GM12878 (cell line): ENCODE results near the gene MYH9.

Experiments used
- CEBPZ ChIP-seq: fragments of 150-350 bp; IDR thresholded peaks from 2 replicates; pipeline ENCODE4 v1.6.1; 2016; ENCODE audit warnings: low read depth, low read length
- CREB1 ChIP-seq: IDR thresholded peaks from 2 replicates; pipeline ENCODE4 v1.6.1; 2012; ENCODE audit warnings: low read depth, mild to moderate bottlenecking, inconsistent platforms
- CTCF ChIP-seq, 3 experiments: IDR thresholded peaks in 2 of 3; conservative IDR thresholded peaks in 1 of 3; 2 replicates each; pipeline ENCODE4 v1.5.1; 2011; ENCODE audit warnings: low read depth in 3 of 3, low read length in 3 of 3, mild to moderate bottlenecking in 3 of 3, control low read depth in 2 of 3, moderate library complexity in 2 of 3, inconsistent platforms in 1 of 3, mixed read lengths in 1 of 3; ENCODE audit not compliant: control insufficient read depth in 2 of 3, insufficient read depth in 1 of 3; ENCODE audit errors: extremely low read depth in 1 of 3
- HCFC1 ChIP-seq: fragments of 150-350 bp; IDR thresholded peaks from 2 replicates; pipeline ENCODE4 v1.6.1; 2014; ENCODE audit warnings: low read length
- NFYA ChIP-seq: IDR thresholded peaks from 2 replicates; pipeline ENCODE4 v1.6.1; 2011; ENCODE audit warnings: low read depth, mild to moderate bottlenecking, low read length, improper control_type of control experiment, borderline replicate concordance
- REST ChIP-seq: IDR thresholded peaks from 2 replicates; pipeline ENCODE4 v1.6.1; 2012; ENCODE audit warnings: mild to moderate bottlenecking, low read depth, low read length
- SIX5 ChIP-seq: IDR thresholded peaks from 2 replicates; pipeline ENCODE4 v1.6.1; 2011; ENCODE audit warnings: mild to moderate bottlenecking, low read depth, low read length, moderate library complexity; ENCODE audit not compliant: severe bottlenecking

- no peak for TF ChIP-seq HCFC1
- no peak for TF ChIP-seq CTCF (IDR thresholded peaks at IDR 0.05 in 2 of 3, conservative IDR thresholded peaks at IDR 0.05 in 1 of 3; ENCODE audit: control insufficient read depth in 2 of 3, extremely low read depth in 1 of 3, insufficient read depth in 1 of 3, low read depth in 3 of 3, low read length in 3 of 3)
- TF ChIP-seq CREB1: no peak
- TF ChIP-seq NFYA: no peak
- TF ChIP-seq CEBPZ: no peak
- no peak for TF ChIP-seq SIX5
- no peak for TF ChIP-seq REST
Measured at GRCh38 chr22:36341640-36342041, 46.1 kb downstream of the MYH9 start.
